Stimulated activated CD4-positive, alpha-beta T cell treated with anti-CD3 and anti-CD28 coated beads, Interleukin-2, amount 100 ng/mL, for 24 hours (primary cell): Measurements from ENCODE around the gene CAMTA1.
"Not testable (repeated sequence)": the region's sequence is repeated elsewhere in the genome, so short reads cannot be mapped to it uniquely, and the experiment has no call there.

Experiments
- DNase-seq, 2 donors: peaks; one replicate each; pipeline ENCODE4 v3.0.0-alpha.2; 2020

CAMTA1 gene

GRCh38 chr1:7360526-7360925, 575.3 kb downstream of the CAMTA1 start:
- no peak for DNase-seq

GRCh38 chr1:7362947-7363346, 577.7 kb downstream of the CAMTA1 start:
- DNase-seq, result no peak

GRCh38 chr1:7363450-7363849, 578.2 kb downstream of the CAMTA1 start:
- no peak for DNase-seq

- no peak for DNase-seq
These were observed 580.5 kb downstream of the CAMTA1 start for GRCh38 chr1:7365706-7366105.

- DNase-seq, result no peak
These were observed 581.2 kb downstream of the CAMTA1 start for GRCh38 chr1:7366286-7366954.

DNA sequence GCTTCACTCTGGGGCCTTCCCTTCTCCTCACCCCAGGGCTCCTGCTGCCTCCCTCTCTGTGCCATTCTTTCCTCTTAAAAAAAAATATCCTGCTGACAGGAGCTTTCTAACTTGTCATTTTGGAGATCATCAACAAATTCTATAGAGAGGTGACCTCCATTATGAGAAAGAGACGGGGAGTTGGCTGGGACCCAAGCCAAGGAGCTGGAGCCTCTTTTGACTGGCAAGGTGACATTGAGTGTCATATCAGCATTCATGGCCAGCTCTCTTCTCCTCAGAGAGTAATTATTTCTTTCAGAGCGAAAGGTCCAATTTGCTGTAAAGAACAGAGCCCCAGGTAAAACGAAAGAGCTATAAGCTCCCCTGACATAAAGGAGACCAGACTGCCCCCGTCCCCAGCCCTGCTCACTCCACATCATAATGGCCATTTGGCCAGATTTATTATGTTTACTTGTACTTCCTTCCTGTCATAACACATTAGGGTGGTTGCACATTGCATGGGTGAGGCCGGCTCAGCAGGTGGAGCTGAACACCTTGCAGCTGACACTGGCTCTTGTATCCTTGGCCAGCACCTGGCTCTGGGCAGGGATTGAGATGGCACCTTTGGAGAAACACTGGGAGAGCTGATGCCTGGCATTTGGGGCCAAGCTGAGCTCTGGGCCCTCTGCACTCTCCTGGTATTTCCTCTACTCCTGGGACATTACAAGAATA, 581.9 kb downstream of the CAMTA1 start:
- DNase-seq, result no peak

DNA sequence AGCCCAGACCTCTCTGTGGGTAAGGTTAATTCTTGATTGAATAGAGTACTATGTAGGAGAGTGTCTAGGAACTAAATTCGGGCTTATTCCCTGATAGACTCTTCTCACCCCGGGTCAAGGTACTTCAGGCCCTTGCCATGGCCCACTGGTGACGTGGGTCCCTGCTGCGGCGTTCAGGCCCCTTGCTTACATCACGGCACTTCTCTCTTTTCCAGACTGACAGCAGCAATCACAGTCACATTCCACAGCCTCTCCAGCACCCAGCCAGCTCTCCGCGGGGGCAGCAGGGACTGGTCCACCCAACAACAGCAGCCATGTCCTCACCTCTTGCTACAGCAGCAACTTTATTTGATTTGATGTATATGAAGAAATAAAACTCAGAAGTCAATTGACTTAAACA, 584.6 kb downstream of the CAMTA1 start:
- no peak for DNase-seq

- DNase-seq, result no peak
These were observed 586.7 kb downstream of the CAMTA1 start for GRCh38 chr1:7371926-7372325.

- no peak for DNase-seq
These were observed 587.3 kb downstream of the CAMTA1 start for GRCh38 chr1:7372477-7373120.

DNA sequence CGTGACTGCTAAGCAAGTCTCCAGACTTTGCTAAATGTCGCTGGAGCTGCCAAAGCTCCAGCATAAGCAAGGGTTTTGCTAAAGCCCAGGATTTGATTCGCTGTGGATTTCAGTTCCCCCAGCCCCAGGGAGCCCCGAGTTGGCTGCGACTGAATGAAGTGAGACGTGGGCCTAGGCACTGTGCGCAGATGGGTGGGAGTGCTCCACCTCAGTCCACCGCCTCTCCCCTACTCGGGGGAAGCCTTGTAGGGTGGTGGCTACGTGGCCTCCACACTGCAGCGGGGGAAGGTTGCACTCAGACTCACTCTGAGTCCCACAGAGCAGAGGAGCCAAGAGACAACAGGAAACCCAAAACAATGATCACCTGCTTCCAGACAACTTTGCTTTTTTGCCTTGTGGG, 588.0 kb downstream of the CAMTA1 start:
- no peak for DNase-seq

GRCh38 chr1:7373876-7374562, 588.8 kb downstream of the CAMTA1 start:
- no peak for DNase-seq

GRCh38 chr1:7374563-7375160, 589.4 kb downstream of the CAMTA1 start:
- no peak for DNase-seq

DNA sequence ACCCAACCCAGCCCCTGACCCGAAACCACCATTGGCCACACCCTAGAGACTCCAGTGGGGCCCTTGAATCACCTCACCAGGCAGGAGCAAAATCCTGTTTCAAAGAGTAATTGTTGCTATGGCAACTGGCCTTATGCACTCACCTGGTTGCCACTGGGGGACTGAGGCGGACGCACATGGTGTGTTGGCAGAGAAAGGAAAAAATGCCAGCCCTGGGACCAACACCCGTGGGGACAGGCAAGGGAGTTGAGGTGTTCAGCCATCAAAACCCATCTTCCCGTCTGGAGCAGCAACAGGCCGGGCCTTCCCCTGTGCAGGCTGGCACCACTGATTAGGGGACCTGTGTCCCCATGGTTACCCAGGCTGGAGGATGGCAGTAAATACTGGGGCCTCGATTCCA, 590.1 kb downstream of the CAMTA1 start:
- no peak for DNase-seq

GRCh38 chr1:7375781-7376660, 590.8 kb downstream of the CAMTA1 start:
- no peak for DNase-seq

DNA sequence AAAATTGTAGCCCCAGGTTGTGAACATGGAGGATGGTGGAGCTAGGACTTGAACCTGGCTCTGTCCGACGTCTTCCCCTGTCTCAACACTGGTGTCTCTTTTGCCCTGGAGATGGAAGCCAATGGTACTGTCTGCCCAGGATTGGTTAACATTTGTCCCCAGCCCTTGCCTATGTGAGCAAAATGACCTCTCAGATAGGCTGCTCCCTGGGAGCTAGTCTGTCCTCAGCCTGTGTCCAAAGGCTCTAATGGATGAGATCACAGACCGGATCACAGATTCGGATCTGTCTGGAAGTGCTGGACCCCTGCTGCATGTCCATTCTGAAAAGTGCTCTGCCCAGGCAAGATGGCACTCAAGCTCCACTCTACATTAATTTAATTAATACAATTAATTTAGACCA, 591.4 kb downstream of the CAMTA1 start:
- DNase-seq, result no peak

GRCh38 chr1:7378346-7379130, 593.3 kb downstream of the CAMTA1 start:
- DNase-seq, result no peak

- no peak for DNase-seq
These were observed 594.3 kb downstream of the CAMTA1 start for GRCh38 chr1:7379441-7379971.

DNA sequence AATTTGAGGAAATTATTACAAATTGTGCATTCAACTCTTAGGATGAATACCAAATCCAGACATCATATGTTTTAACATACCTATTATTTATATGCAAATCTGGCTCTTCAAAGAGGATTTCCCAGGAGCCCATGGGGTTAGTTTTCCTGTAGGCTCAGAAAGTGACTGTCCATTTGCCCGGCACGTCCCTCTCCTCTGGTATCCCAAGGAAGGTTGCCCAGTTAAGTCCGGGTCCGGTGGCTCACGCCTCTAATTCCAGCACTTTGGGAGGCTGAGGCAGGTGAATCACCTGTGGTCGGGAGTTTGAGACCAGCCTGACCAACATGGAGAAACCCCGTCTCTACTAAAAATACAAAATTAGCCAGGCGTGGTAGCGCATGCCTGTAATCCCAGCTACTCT, 594.8 kb downstream of the CAMTA1 start:
- not testable (repeated sequence) for DNase-seq

GRCh38 chr1:7380712-7381111, 595.5 kb downstream of the CAMTA1 start:
- no peak for DNase-seq

DNA sequence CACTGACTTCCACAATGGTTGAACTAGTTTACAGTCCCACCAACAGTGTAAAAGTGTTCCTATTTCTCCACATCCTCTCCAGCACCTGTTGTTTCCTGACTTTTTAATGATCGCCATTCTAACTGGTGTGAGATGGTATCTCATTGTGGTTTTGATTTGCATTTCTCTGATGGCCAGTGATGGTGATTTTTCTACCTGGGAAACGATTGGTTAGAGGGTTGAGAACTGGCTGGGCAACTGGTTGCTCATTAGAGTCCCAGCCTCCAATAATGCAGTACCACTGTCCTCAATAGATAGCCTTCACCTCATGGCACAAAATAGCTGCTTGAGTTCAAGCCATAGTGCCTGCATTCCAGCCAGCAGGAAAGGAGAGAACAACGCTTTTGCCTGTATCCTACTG, 596.5 kb downstream of the CAMTA1 start:
- not testable (repeated sequence) for DNase-seq

DNA sequence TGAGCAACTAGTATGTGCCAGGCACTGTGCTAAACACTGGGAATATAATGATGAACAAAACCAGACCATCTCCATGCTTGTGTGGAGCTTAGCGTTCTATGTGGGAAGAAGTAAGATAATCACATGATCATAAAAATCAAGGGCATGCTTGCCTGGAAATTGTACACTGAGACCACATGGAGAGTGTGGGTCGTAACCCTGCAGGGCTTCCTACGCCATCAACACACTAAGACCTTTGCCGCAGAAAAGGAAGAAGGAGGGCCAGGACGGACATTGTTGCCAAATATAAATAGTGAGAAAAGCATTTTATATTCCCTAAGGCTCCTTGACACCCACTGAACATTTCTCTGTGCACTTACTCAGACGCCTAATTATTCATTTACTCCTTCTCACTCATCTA, 597.7 kb downstream of the CAMTA1 start:
- no peak for DNase-seq
